Stimulated activated memory B cell treated with anti-CD40 and anti-IgM and Interleukin-4, amounts not matched to agents 10 μg/mL and 1 μg/mL and 100 μg/mL, for 72 hours (primary cell): ENCODE results near the gene ANGPTL4.
"Not testable (repeated sequence)": the region's sequence is repeated elsewhere in the genome, so short reads cannot be mapped to it uniquely, and the experiment has no call there.

Experiments
- ATAC-seq: fragments of 150-1000 bp; cut with Tn5 transposase; 2 replicates; pipeline ENCODE4 v1.10.0; 2021
- H3K27ac Mint-ChIP-seq: one replicate; pipeline ENCODE4 v1.8.0; 2022; ENCODE audit warnings: mild to moderate bottlenecking, mixed read lengths
- H3K27me3 Mint-ChIP-seq: one replicate; pipeline ENCODE4 v1.8.0; 2022; ENCODE audit warnings: mixed read lengths
- H3K36me3 Mint-ChIP-seq: one replicate; pipeline ENCODE4 v1.8.0; 2022; ENCODE audit warnings: mixed read lengths
- H3K4me1 Mint-ChIP-seq: one replicate; pipeline ENCODE4 v1.8.0; 2022; ENCODE audit warnings: mixed read lengths
- H3K4me3 Mint-ChIP-seq: one replicate; pipeline ENCODE4 v1.8.0; 2022; ENCODE audit warnings: mild to moderate bottlenecking, moderate library complexity, mixed read lengths
- H3K9me3 Mint-ChIP-seq: one replicate; pipeline ENCODE4 v1.8.0; 2022; ENCODE audit warnings: mixed read lengths

The ANGPTL4 gene

DNA sequence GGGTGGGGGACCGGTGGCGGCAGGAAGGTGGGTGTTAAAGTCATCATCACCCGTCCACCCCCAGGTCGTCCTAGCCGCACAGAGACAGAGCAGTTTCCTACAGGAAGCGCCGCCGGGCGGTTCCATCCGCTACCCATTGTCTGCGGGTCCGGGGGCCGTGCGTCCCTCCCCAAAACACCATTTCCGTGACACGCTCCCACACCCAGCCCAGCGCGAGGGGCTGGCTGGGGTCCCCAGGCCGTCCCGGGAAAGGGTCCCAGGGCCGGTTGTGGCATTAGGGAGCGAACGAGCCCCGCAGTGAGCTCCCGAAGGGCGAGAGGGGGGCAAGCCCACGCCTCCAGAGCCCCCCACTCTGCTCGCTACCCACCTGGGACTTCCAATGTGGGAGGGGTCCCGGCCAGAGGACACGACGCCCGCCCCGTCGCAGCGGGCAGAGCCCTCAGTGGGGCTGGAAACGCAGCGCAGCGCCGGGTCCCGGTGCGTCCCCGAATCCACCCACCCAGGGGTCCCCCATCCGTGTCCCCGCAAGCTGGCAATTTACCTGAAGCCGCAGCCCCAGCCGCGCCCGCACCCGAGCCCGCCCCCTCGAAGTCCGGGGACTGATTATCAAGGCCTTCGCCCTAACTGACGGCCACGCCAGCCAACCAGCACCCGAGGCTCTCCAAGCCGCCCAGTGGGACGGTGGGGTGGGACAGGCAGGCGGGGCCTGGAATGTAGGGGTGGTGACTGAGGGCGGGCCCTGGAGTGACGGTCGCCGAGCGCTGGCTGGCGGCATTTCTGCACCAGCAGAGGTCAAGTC is 21.1 kb upstream of the ANGPTL4 start, which contains the start of gene KANK3:
Gene KANK3, minus strand, starts transcription at position 579 of the 799 bp plus-strand sequence. CDS start 5,434 bp downstream, outside the sequence.
- Mint-ChIP-seq H3K36me3 (no peaks in the 10 kb centered on the region), H3K27ac (no peak within 1 kb of the TSS)

DNA sequence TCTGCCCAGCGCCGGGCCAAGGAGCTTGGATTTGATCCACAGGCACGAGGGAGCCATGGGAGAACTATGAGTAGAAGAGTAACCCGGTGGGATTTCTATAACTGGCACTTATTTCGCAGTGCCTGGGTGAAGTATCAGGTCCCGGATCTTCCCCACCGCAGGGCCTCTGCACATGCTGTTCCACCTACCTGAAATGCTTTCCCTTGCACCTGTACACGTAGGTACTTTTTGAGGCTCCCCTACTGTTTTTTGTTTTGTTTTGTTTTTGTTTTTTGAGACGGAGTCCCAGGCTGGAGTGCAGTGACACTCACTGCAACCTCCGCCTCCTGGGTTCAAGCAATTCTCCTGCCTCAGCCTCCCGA is 20.5 kb upstream of the ANGPTL4 start:
- Mint-ChIP-seq H3K27me3 (peaks cover 54% of the 10 kb centered on the region), H3K27ac (no peak overlapping the region)

More for the DNA sequence above, 21.1 kb upstream of the ANGPTL4 start, which contains the start of gene KANK3:
- peak; percentile 98 for ATAC-seq
- Mint-ChIP-seq H3K9me3 (no peaks in the 10 kb centered on the region), H3K27me3 (peaks cover 60% of the 10 kb centered on the region), H3K4me3 (peak within 1 kb of the TSS; percentile 72), H3K4me1 (peaks cover 16% of the 10 kb centered on the region)

DNA sequence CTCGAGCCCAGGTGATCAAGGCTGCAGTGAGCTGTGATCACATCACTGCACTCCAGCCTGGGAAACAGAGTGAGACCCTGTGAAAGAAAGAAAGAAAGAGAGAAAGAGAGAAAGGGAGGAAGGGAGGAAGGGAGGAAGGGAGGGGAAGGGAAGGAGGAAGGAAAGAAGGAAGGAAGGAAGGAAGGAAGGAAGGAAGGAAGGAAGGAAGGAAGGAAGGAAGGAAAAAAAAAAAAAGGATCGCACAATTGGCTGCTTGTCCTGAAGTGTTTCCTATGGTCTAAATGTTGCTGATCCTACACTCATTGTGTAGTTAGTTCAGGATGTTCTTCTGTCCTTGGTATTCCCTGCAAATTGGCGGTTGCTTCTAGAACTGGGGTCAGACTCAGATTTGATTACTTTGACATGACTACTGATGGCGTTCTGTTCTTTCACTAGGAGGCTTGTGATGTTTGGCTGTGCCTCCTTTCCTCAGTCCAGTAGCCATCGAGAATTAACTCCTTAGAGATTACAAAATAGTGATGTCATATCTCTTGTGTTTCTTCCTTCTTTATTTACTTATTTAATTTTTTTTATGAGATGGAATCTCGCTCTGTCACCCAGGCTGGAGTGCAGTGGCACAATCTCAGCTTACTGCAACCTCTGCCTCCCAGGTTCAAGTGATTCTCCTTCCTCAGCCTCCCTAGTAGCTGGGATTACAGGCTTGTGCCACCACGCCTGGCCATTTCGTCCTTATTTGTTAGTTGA is 14.2 kb upstream of the ANGPTL4 start:
- peaks cover 45% of the 10 kb centered on the region for H3K27me3 Mint-ChIP-seq
- H3K4me1 Mint-ChIP-seq, H3K36me3 Mint-ChIP-seq, H3K4me3 Mint-ChIP-seq, H3K9me3 Mint-ChIP-seq, H3K27ac Mint-ChIP-seq, ATAC-seq: not testable (repeated sequence)

More for the DNA sequence above, 20.5 kb upstream of the ANGPTL4 start:
- Mint-ChIP-seq H3K4me1 (peaks cover 16% of the 10 kb centered on the region), H3K36me3 (no peaks in the 10 kb centered on the region), H3K9me3 (no peaks in the 10 kb centered on the region), H3K4me3 (peak overlapping the region; percentile 72)
- no peak for ATAC-seq

DNA sequence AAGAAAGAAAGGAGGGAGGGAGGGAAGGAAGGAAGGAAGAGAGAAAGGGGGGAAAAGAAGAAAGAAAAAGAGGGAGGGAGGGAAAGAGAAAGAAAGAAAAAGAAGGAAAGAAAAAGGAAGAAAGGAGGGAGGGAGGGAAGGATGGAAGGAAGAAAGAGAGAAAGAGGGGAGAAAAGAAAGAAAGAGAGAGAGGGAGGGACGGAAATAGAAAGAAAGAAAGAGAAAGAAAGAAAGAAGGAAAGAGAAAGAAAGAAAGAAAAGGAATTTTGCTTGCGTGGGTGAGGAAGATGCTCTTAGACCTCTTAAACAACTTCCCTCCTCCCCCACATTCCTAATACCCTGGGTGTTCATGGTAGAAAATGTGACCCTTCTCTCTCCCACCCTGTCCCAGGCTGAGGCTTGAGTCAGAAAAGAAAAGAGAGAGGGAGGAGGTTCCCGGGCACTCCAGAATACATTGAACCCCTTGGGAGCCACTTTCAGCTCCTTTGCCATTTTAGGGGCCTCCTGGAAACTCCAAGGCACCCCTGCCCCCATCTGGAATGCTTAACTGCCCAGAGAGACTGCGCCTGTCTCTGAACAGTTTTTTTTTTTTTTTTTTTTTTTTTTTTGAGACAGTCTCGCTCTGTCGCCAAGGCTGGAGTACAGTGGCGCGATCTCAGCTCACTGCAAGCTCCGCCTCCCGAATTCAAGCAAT is 11.7 kb upstream of the ANGPTL4 start:
- Mint-ChIP-seq H3K9me3 (peaks cover 4% of the 10 kb centered on the region), H3K27me3 (peaks cover 45% of the 10 kb centered on the region), H3K27ac (no peak overlapping the region), H3K36me3 (no peaks in the 10 kb centered on the region), H3K4me3 (no peak overlapping the region), H3K4me1 (peaks cover 7% of the 10 kb centered on the region)
- no peak for ATAC-seq

DNA sequence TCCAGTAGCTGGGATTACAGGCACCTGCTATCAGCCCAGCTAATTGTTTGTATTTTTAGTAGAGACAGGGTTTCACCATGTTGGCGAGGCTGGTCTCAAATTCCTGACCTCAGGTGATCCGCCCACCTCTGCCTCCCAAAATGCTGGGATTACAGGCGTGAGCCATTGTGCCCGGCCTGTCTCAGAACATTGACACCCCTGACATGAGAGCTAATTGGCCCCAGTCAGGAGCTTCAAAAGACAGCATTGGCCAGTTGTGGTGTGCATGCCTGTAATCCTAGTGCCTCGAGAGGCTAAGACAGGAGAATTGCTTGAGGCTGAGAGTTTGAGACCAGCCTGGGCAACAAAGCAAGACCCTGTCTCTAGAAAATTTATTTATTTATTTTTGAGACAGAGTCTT is 11.1 kb upstream of the ANGPTL4 start:
- H3K4me1 Mint-ChIP-seq, H3K9me3 Mint-ChIP-seq, H3K36me3 Mint-ChIP-seq, ATAC-seq, H3K4me3 Mint-ChIP-seq, H3K27ac Mint-ChIP-seq: not testable (repeated sequence)
- H3K27me3 Mint-ChIP-seq, result peaks cover 45% of the 10 kb centered on the region

DNA sequence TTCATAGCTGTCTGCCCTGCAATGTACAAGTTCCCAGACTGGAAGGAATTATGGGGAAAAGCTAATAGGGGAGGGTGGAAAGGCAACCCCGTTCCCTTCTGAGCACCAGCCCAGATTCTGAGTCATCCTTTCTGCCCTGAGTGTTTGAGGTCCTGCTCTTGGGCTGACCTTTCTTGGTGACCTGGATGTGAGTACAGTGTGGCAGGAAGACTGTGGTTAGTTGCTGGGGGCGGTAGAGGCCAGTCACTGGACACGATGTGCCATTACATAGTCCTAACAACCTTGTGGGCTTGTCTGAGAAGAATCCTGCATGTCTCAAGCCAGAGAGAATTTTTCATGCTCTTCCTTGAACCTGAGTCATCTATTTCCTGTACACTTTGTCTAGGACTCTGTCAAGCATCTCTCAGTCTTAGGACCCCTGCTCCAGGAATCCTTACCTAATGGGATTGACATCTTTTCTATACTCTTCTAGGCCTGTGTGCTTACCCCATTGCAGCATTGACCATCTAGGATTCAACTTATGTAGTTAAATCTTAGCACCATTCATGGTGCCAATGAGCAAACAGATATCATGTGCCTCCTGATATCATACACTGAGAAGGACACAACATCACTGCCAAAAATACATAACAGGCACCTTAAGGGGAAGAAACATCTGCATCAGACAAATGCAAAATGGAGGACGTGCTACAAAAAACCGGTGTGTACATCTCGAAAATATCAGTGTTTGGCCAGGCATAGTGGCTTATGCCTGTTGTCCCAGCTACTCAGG is 8.1 kb upstream of the ANGPTL4 start:
- no peak overlapping the region for H3K27ac Mint-ChIP-seq
- ATAC-seq, result peak; percentile 43
- peaks cover 40% of the 10 kb centered on the region for H3K27me3 Mint-ChIP-seq
- no peak overlapping the region for H3K4me3 Mint-ChIP-seq
- peaks cover 7% of the 10 kb centered on the region for H3K4me1 Mint-ChIP-seq
- peaks cover 4% of the 10 kb centered on the region for H3K9me3 Mint-ChIP-seq
- no peaks in the 10 kb centered on the region for H3K36me3 Mint-ChIP-seq

DNA sequence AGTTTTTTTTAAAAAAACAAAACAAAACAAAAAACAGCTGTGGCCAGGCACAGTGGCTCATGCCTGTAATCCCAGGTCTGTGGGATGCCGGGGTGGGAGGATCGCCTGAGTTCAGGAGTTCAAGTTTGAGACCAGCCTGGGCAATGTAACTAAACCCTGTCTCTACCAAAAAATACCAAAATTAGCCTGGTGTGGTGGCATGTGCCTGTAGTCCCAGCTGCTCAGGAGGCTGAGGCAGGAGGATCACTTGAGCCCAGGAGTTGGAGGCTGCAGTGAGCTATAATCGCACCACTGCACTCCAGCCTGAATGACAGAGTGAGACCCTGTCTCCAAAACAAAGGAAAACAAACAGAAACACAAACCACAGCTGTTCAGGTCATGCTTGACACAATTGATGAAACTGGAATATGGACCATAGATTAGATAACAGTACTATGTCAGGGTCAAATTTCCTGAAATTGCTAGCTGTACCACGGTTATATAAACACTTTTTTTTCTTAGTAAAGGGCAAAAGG is 6.9 kb upstream of the ANGPTL4 start:
- no peak for ATAC-seq
- Mint-ChIP-seq H3K27ac (no peak overlapping the region), H3K4me3 (no peak overlapping the region), H3K4me1 (peaks cover 4% of the 10 kb centered on the region), H3K27me3 (peaks cover 36% of the 10 kb centered on the region), H3K36me3 (no peaks in the 10 kb centered on the region), H3K9me3 (peaks cover 4% of the 10 kb centered on the region)

DNA sequence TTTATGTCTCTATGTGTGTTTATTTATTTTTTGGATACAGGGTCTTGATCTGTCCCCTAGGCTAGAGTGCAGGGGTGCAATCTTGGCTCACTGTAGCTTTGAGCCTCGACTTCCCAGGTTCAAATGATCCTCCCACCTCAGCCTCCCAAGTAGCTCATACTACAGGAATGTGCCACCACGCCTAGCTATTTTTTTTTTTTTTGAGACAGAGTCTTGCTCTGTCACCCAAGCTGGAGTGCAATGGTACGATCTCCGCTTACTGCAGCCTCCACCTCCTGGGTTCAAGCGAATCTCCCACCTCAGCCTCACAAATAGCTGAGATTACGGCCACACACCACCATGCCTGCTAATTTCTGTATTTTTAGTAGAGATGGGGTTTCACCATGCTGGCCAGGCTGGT is 5.0 kb upstream of the ANGPTL4 start:
- no peak for ATAC-seq
- Mint-ChIP-seq H3K4me3 (no peak overlapping the region), H3K9me3 (peaks cover 4% of the 10 kb centered on the region), H3K36me3 (no peaks in the 10 kb centered on the region), H3K27ac (no peak overlapping the region), H3K4me1 (peaks cover 10% of the 10 kb centered on the region), H3K27me3 (peaks cover 43% of the 10 kb centered on the region)

DNA sequence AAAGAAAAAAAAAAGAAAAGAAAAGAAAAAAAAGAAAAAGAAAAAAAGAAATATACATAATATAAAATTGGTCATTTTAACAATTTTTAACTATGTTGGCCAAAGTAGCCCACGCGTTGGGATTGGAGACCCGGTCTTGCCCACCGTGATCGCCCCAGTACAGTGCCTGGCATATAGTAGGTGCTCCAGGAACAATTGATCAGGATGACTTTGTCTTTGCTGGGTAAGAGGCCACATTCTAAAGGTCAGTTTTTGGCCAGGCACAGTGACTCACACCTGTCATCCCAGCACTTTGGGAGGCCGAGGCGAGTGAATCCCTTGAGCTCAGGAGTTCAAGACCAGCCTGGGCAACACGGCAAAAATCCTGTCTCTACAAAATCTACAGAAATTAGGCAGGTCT is 3.8 kb upstream of the ANGPTL4 start:
- Mint-ChIP-seq H3K27ac (no peak overlapping the region), H3K4me3 (no peak overlapping the region), H3K4me1 (peaks cover 16% of the 10 kb centered on the region), H3K27me3 (peaks cover 50% of the 10 kb centered on the region), H3K9me3 (peaks cover 4% of the 10 kb centered on the region), H3K36me3 (no peaks in the 10 kb centered on the region)
- ATAC-seq, result no peak

DNA sequence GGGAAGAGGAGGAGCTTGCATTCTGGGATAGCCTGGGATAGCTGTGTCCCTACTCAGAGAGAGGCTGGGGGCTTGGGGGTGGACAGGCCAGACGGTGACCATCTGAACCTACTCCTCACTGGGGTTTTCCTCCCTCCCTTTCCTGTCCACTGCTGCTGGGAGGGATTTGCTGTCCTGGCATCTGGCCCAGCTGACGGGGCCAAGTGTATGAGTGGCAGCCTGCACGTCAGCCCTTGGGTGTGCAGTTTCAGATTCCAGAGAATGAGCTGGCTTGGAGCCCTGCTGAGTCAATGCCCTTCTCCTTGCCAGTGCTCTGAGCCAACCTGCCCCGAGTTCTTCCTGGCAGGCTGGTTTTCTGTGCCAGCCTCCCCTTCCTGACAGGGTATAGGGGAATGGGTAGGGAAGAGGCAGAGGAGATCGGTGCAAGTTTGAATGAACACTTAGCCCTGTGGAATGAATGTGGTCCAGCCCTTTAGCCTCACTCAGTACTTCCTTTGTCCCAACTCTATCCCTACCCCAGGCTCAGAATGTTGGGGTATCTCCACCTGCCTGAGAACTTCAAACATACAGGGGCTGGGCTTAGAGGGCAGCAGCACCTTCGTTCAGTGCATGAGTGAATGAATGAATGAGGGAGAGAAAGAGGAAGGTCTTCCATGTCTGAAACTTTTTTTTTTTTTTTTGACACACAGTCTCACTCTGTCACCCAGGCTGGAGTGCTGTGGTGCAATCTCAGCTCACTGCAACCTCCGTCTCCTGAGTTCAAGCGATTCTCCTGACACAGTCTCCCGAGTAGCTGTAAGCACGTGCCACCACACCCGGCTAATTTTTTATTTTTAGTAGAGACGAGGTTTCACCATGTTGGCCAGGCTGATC is 1.8 kb upstream of the ANGPTL4 start:
- Mint-ChIP-seq H3K9me3 (no peaks in the 10 kb centered on the region), H3K27ac (no peak overlapping the region), H3K4me3 (no peak overlapping the region), H3K27me3 (peaks cover 69% of the 10 kb centered on the region), H3K36me3 (no peaks in the 10 kb centered on the region), H3K4me1 (peaks cover 16% of the 10 kb centered on the region)
- ATAC-seq, result no peak

DNA sequence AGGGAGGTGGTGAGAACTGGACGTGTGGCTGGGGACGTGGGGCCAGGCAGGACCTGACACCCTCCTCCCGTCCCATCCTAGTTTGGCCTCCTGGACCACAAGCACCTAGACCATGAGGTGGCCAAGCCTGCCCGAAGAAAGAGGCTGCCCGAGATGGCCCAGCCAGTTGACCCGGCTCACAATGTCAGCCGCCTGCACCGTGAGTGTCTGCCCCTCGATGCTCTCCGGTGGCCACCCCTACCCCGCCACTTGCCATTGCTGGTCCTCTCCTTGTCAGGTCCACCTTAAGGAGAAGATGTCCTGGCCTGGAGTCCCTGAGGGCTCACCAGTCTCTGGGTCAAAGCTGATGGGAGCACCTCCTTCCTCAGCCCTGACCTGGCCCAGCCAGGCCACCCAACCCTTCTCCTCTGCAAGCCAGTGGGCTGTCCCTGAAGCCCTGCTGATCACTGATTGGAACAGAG is 2.2 kb downstream of the ANGPTL4 start:
- ATAC-seq, result no peak
- H3K4me1 Mint-ChIP-seq, result peaks cover 22% of the 10 kb centered on the region
- H3K36me3 Mint-ChIP-seq, result peaks cover 16% of the 10 kb centered on the region
- peaks cover 79% of the 10 kb centered on the region for H3K27me3 Mint-ChIP-seq
- H3K9me3 Mint-ChIP-seq, result no peaks in the 10 kb centered on the region
- no peak overlapping the region for H3K27ac Mint-ChIP-seq
- no peak overlapping the region for H3K4me3 Mint-ChIP-seq

DNA sequence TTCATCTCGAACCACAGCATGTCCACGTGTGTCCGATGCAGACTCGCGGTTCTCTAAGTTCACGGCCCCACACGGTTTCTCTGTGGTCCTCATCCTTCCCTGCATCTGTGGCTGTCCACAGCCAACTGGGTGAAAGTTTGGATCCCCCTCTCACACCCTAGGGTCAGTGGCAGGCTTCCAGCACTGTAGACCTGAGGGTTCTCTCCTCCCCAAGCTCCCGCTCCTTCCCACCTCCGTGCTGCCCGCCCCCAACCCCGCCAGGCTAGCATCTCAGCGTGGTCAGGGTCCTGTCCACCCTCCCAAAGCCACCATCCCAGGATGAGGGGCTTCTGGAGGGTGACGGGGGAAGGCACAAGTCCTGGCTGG is 3.0 kb downstream of the ANGPTL4 start:
- peaks cover 72% of the 10 kb centered on the region for H3K27me3 Mint-ChIP-seq
- no peaks in the 10 kb centered on the region for H3K9me3 Mint-ChIP-seq
- H3K4me3 Mint-ChIP-seq, result no peak overlapping the region
- peaks cover 16% of the 10 kb centered on the region for H3K36me3 Mint-ChIP-seq
- H3K27ac Mint-ChIP-seq, result no peak overlapping the region
- no peak for ATAC-seq
- peaks cover 22% of the 10 kb centered on the region for H3K4me1 Mint-ChIP-seq

DNA sequence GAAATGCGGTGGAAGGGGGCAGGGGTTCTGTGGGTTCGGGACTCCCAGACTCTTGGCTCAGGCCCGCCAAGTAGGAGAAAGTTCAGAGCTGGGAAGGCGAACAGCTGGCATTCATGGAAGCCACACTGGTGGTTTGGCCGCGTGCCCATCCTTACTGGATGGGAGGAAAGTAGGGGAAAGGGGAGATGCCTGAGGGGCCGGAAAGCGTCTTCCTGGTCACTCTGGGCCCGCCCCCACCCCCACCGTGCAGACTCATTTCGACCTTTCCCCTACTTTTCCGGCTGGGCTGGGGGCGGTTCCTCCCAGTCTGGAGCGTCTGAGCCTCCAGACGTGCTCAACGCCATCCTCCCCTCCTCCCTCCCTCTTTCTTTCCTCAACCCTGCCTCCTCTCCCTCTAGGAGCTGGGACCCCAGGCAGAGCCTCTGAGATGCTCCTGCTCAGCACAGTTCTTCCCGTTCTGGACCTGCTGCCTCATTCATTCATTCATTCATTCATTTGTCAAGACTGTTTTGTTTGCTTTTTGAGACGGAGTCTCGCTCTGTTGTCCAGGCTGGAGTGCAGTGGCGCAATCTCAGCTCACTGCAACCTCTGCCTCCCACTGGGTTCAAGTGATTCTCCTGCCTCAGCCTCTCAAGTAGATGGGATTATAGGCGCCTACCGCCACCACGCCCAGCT is 3.5 kb downstream of the ANGPTL4 start:
- Mint-ChIP-seq H3K4me1 (peaks cover 22% of the 10 kb centered on the region), H3K27ac (no peak overlapping the region), H3K27me3 (peaks cover 67% of the 10 kb centered on the region), H3K9me3 (no peaks in the 10 kb centered on the region), H3K4me3 (no peak overlapping the region), H3K36me3 (peaks cover 16% of the 10 kb centered on the region)
- ATAC-seq, result no peak
